Neural crest cell (in vitro differentiated cells): Measurements from ENCODE around the gene HRNR. TPM values are rescaled to one million over a fixed set of nuclear protein-coding genes. Genes with fewer than 3 reads are reported as not detected.
"Not testable (repeated sequence)": the region's sequence is repeated elsewhere in the genome, so short reads cannot be mapped to it uniquely, and the experiment has no call there.

Experiments
- DNase-seq: peaks from one replicate; pipeline ENCODE4 v3.0.0; 2021; ENCODE audit warnings: low read depth, mixed read lengths, low spot score
- H3K27ac Mint-ChIP-seq: one replicate; pipeline ENCODE4 v1.8.0; 2021; ENCODE audit warnings: mild to moderate bottlenecking, mixed read lengths; ENCODE audit not compliant: unreplicated experiment
- H3K27me3 Mint-ChIP-seq: 2 replicates; pipeline ENCODE4 v1.8.0; 2021; ENCODE audit warnings: low read depth, mild to moderate bottlenecking, mixed read lengths
- H3K36me3 Mint-ChIP-seq: 2 replicates; pipeline ENCODE4 v1.8.0; 2021; ENCODE audit warnings: low read depth, mild to moderate bottlenecking, mixed read lengths
- H3K4me1 Mint-ChIP-seq: 2 replicates; pipeline ENCODE4 v1.8.0; 2021; ENCODE audit warnings: mixed read lengths
- H3K4me3 Mint-ChIP-seq: one replicate; pipeline ENCODE4 v1.8.0; 2021; ENCODE audit warnings: mild to moderate bottlenecking, mixed read lengths
- H3K9me3 Mint-ChIP-seq: 2 replicates; pipeline ENCODE4 v1.8.0; 2021; ENCODE audit warnings: mixed read lengths
- CTCF ChIP-seq: fragments of 200-600 bp; sonication (generic); conservative IDR thresholded peaks from 2 replicates; pipeline ENCODE4 v1.5.0; 2021; ENCODE audit warnings: antibody characterized with exemption, mild to moderate bottlenecking
- total RNA-seq: library from RNA; stranded (reverse); gene quantifications from 2 replicates; pipeline ENCODE4 v1.2.1, GENCODE V29; 2021

HRNR gene
- total RNA-seq, 1 donor from 2014 or later = not detected

GRCh38 chr1:152237093-152237492, 13.1 kb upstream of the HRNR start:
- Mint-ChIP-seq H3K4me3 (no peak overlapping the region), H3K27me3 (no peaks in the 10 kb centered on the region), H3K9me3 (peaks cover 14% of the 10 kb centered on the region), H3K4me1 (no peaks in the 10 kb centered on the region), H3K27ac (no peak overlapping the region), H3K36me3 (peaks cover 2% of the 10 kb centered on the region)
- TF ChIP-seq CTCF = no peak
- no peak for DNase-seq

DNA sequence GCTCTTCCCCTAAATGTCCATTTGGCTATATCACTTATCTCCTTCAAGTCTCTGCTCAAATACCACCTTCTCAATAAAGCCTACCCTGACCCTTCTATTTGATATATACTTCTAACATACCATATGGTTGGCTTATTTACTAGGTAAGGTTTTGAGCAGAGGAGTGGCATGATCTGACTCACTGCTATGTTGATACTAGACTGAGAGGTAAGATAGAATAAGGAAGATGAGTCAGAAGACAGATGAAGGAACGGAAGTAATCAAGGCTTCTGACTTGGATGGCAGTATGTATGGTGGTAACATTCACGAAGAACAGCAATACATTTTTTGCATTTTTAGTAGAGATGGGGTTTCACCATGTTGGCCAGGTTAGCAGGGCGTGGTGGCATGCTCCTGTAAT, 4.8 kb upstream of the HRNR start:
- Mint-ChIP-seq H3K9me3 (peaks cover 19% of the 10 kb centered on the region), H3K36me3 (no peaks in the 10 kb centered on the region)

GRCh38 chr1:152227310-152227928, 3.4 kb upstream of the HRNR start:
- no peaks in the 10 kb centered on the region for H3K36me3 Mint-ChIP-seq
- H3K9me3 Mint-ChIP-seq = peaks cover 19% of the 10 kb centered on the region
- no peak overlapping the region for H3K4me3 Mint-ChIP-seq
- DNase-seq = no peak
- H3K27ac Mint-ChIP-seq = no peak overlapping the region
- no peak for TF ChIP-seq CTCF
- H3K4me1 Mint-ChIP-seq = no peaks in the 10 kb centered on the region
- H3K27me3 Mint-ChIP-seq = no peaks in the 10 kb centered on the region

More for the DNA sequence above, 4.8 kb upstream of the HRNR start:
- H3K4me3 Mint-ChIP-seq = no peak overlapping the region
- no peaks in the 10 kb centered on the region for H3K4me1 Mint-ChIP-seq
- H3K27ac Mint-ChIP-seq = no peak overlapping the region
- H3K27me3 Mint-ChIP-seq = no peaks in the 10 kb centered on the region
- TF ChIP-seq CTCF = no peak
- DNase-seq = no peak

GRCh38 chr1:152225678-152226077, 1.7 kb upstream of the HRNR start:
- Mint-ChIP-seq H3K36me3 (peaks cover 2% of the 10 kb centered on the region), H3K27me3 (no peaks in the 10 kb centered on the region), H3K9me3 (peaks cover 25% of the 10 kb centered on the region), H3K4me1 (no peaks in the 10 kb centered on the region), H3K27ac (no peak overlapping the region), H3K4me3 (no peak overlapping the region)
- DNase-seq = no peak
- TF ChIP-seq CTCF = no peak

GRCh38 chr1:152220166-152221163, 3.5 kb downstream of the HRNR start:
- Mint-ChIP-seq H3K4me1 (no peaks in the 10 kb centered on the region), H3K9me3 (peaks cover 26% of the 10 kb centered on the region), H3K27me3 (no peaks in the 10 kb centered on the region), H3K36me3 (peaks cover 11% of the 10 kb centered on the region), H3K4me3 (no peak overlapping the region), H3K27ac (no peak overlapping the region)
- DNase-seq = no peak
- no peak for TF ChIP-seq CTCF

DNA sequence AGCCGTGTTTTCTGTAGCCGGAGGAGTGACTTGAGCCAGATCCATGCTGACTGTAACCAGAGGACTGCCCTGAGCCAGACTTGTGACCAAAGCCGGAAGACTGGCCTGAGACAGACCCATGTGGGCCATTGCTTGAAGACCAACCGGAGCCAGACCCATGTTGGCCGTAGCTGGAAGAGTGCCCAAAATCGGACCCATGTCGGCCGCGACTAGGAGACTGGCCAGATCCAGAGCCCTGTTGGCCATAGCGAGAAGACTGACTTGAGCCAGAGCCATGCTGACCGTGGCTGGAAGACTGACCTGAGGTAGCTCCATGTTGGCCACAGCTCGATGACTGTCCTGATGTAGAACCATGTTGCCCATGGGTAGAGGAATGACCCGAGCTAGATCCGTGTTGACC, 4.6 kb downstream of the HRNR start:
- not testable (repeated sequence) for H3K27me3 Mint-ChIP-seq, H3K4me3 Mint-ChIP-seq, H3K27ac Mint-ChIP-seq, DNase-seq, H3K4me1 Mint-ChIP-seq
- Mint-ChIP-seq H3K9me3 (peaks cover 21% of the 10 kb centered on the region), H3K36me3 (peaks cover 11% of the 10 kb centered on the region)
